GM15510 (cell line): Measurements from ENCODE around the gene CNTNAP2.

Source experiments
- POLR2A ChIP-seq: IDR thresholded peaks from 3 replicates; pipeline ENCODE4 v1.6.1; 2011; ENCODE audit warnings: borderline replicate concordance; ENCODE audit not compliant: insufficient read length; ENCODE audit errors: extremely low read depth

Gene CNTNAP2

DNA sequence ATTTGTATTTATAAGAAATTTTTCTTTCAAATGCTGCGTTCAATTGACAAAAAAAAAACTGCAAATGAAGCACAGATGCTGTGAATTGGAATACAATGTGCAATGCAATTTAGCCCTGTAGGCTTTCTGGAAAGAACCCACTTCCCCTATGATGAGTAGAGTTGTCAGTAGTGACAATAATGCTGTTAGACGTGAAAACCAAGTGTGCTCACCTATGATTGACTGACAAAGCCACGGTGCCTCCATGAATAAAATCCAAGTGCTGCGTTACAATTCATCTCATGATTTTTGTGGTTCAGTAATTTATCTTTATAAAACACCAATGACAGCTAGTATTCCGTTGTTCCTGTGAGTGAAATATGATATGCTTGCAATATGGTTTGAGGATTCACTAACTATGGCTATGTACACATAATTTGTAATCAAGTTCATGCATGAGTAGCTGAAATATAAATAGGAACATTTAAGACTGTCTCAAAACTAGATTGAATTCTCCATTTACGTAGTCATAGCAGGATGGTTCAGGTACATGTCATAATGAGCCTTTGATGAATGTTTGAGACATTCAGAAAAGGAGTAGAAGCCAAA lies 1160.3 kb downstream of the CNTNAP2 start:
- no peak for TF ChIP-seq POLR2A

DNA sequence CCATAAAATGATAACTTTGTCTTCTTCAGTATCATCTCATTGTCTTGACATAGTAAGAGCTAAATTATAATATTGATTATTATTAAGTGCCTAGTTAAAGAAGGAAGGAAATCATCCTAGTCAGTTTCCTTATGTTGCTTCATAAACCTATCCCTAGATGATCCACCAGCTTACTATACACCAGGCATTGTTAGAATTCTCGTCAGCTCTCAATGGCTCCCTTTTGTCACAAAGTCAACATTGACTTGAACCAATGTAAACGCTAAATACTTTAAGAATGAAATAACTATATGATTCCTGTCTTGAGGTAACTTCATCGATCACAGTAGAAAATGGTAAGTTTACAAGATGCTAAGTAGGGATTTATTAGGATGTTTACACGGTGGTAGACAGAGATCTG lies 1162.9 kb downstream of the CNTNAP2 start:
- TF ChIP-seq POLR2A = no peak

GRCh38 chr7:147279964-147280374 lies 1163.4 kb downstream of the CNTNAP2 start:
- no peak for TF ChIP-seq POLR2A

DNA sequence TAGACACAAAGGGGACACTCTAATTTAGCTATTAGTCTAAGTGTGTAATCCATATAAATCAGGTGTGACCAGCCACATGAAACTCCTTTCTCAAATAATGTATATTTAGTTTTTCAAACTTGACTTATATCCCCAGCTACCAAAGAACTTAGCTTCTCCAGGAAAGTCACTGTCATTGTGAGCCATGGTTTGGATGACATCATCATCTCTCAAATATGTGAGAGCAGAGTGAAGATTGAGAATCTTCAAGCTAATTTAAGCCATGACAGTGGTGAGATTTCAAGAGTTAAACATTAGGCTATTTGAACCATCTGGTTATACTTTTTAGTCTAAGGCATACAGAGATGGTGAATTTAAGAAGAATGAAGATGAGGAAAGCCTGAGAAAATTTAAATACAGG lies 1165.6 kb downstream of the CNTNAP2 start:
- TF ChIP-seq POLR2A = no peak

- no peak for TF ChIP-seq POLR2A
Observed at GRCh38 chr7:147296201-147296600, 1179.6 kb downstream of the CNTNAP2 start.

DNA sequence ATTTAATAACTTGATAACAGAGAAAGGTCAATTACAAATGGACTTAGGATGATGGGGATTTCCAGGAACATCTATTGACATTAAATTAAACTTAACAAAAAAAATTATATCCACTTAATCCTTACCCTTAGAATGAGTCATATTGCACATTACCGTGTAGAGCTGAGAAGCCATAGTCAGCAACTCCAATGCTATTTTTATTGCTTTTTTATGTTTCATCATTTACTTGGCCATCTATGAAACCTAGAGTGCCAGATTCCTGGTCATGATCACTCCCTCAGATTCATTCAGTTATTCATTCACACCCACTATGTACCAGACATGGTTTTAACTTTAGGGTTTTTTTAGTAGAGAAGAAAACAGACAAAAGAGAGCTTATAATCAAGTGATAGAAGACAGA lies 1180.4 kb downstream of the CNTNAP2 start:
- no peak for TF ChIP-seq POLR2A

DNA sequence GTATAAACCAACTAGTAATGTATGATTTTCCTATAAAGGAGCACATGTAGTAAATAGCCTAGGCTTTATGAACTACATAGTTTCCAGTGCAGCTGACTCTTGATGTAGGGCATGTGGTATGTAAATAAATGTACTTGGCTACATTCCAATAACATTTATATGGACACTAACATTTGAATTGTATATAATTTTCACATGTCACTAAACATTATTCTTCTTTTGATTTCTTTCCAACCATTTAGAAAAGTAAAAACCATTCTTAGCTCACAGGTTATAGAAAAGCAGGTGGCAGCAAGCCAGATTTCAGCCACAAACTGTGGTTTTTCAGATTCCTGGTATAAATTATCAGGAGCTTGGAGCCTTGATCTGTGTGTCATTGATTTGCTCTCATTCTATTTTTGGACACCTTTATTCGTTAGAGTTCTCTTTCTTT lies 1182.0 kb downstream of the CNTNAP2 start:
- no peak for TF ChIP-seq POLR2A

GRCh38 chr7:147300293-147300692 lies 1183.7 kb downstream of the CNTNAP2 start:
- TF ChIP-seq POLR2A = no peak

DNA sequence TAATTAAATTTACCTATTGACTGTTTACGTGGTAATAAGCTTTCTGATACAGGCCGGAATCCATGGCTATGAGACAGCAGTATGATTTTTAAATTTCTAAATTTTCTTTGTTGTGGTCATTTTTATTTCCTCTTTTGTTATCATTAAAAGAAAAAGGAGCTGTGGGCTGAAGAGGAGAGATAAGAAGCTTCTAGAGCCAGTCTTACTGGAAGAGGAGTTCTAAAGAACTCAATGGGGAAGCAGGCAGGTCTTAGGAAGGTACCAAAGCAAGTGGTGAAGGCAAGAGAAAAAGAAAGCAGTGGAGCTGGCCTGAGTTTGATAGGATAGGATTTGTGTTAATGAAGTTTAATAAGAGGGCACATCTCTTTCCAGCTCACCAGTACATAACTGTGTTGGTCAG lies 1187.8 kb downstream of the CNTNAP2 start:
- TF ChIP-seq POLR2A = no peak

DNA sequence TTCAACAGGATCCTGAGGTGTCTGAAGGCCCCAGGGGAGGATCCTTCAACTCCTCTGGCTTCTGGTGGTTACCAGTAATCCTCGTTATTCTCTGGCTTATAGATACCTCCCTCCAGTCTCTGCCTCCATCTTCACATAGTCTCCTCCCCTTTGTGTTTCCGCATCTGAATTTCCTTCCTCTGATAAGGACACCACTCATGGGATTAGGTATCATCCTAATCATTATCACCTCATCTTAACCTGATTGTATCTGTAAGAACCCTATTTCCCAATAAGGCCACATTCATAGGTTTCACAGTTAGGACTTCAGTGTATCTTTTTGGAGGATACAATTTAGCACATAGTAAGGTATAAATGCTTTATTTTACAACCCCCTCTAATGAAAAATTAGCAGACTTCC lies 1189.2 kb downstream of the CNTNAP2 start:
- TF ChIP-seq POLR2A = no peak

- no peak for TF ChIP-seq POLR2A
Observed at GRCh38 chr7:147308539-147308938, 1191.9 kb downstream of the CNTNAP2 start.

DNA sequence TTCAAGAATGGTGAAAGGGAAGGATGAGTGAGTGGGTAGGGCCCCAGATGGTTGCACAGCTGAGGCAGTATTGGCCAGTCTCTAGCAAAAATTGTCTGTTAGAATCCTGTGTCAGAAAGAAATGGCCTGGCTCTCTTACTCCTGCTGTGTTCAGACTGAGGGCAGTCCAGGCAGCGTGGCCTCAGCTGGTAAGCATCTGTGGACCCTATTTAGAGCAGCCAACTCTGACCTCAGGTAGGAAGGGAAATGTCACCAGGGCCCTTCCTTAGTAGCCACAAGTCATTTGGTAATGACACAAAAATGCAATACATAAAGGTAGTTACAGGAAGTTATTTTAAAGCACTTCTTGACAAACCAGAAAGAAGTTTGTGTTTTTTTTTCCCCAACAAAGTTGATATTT lies 1194.7 kb downstream of the CNTNAP2 start:
- no peak for TF ChIP-seq POLR2A

DNA sequence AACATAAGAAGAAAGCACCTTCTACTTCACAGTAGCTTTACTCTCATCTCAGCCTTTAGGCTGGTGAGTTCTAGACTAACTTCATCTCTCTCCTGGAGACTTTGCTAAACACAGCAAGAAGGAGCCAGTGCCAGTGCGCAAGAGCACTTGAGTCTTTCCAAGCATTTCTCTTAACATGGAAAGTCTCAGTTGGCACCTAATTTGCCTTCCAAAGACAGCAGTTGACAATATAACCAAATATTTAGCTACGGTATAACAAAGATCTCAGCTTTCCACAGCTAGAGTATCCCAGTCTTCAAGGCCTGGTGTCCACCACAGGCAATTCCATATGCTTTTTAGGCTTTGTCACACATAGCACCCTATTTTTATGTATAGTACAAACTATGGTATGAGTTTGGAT lies 1204.9 kb downstream of the CNTNAP2 start:
- TF ChIP-seq POLR2A = no peak

- no peak for TF ChIP-seq POLR2A
Observed at GRCh38 chr7:147332988-147333387, 1216.4 kb downstream of the CNTNAP2 start.

GRCh38 chr7:147363101-147363500 lies 1246.5 kb downstream of the CNTNAP2 start:
- no peak for TF ChIP-seq POLR2A

DNA sequence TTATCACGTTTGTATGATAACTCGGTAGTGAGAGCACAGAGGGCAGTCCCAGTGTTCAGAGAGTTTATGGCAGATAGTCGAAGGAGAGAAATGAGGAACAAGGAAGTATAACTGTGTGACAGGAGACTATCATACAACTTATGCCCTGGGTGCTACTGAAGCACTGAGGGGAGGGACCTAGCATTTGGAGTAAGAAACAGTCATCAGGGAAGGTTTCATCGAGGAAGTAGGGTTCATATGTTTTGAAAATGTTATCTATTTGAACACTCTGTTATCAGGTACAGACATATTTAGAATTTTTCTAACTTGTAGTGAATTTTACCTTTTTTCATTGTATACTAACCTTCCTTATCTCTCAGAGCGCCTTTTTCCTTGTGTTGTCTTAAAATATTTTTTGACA lies 1259.6 kb downstream of the CNTNAP2 start:
- no peak for TF ChIP-seq POLR2A

DNA sequence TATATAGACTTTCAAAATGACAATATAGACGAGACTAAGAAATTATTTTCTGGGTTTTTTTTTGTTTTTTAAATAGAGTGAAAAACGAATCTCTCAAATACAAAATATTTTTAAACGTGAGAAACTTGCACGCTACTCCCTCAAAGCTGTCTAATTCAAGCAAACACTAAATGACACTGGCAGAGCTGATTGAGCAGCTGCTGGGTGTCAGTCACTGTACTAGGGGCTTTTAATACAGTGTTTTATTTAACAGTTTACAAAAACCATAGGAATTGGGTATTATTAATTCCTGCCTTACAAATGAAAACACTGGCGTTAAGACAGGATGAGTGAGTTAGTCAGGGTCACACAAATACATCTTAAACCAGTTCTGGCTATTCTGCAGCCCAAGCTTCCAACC lies 1264.3 kb downstream of the CNTNAP2 start:
- no peak for TF ChIP-seq POLR2A
